Right lobe of liver (tissue), 4 donors: ENCODE data around the gene MAPT.

Experiments
- CTCF ChIP-seq, 4 donors: fragments of 200-600 bp in 3 of 4; fragments of 450-650 bp in 1 of 4; IDR thresholded peaks; one replicate each; pipeline versions ENCODE4 v1.5.1 to v1.8.0; 2016 to 2022; ENCODE audit warnings: antibody characterized with exemption in 4 of 4, mild to moderate bottlenecking in 2 of 4
- POLR2A ChIP-seq: fragments of 450-650 bp; IDR thresholded peaks from one replicate; pipeline ENCODE4 v1.6.1; 2017; ENCODE audit warnings: antibody characterized with exemption, mild to moderate bottlenecking
- donor health status: DM: no; HTN: no; CAD: no.
- donor health status: DM: no; HTN: no; CAD: no.
- donor health status: DM: no; HTN: yes; CAD: no.

- no peak for TF ChIP-seq CTCF (IDR thresholded peaks at IDR 0.05)
- TF ChIP-seq POLR2A = no peak
These were observed 137.6 kb downstream of the MAPT start for GRCh38 chr17:46031920-46032319.
